Stimulated activated CD4-positive, alpha-beta T cell treated with anti-CD3 and anti-CD28 coated beads, TNF-alpha, amount 100 ng/mL, for 1 hour (primary cell): ENCODE measurements around the gene NEO1.

Experiments used
- DNase-seq, 3 donors: peaks; one replicate each; pipeline ENCODE4 v3.0.0-alpha.2; 2020; ENCODE audit warnings: low read depth in 3 of 3, low spot score in 1 of 3

Gene NEO1

GRCh38 chr15:73051807-73052652, at the start of gene NEO1:
NEO1 (plus strand) TSS chr15:73052463; CDS start chr15:73052676, 213 bp downstream.
- peak; percentile 48 to 74 (median 62) for DNase-seq

GRCh38 chr15:73004462-73004861, 47.8 kb upstream of the NEO1 start:
- DNase-seq = no peak

- no peak for DNase-seq
Observed at GRCh38 chr15:73005032-73005431, 47.2 kb upstream of the NEO1 start.

- DNase-seq = no peak
Observed at GRCh38 chr15:73005446-73005845, 46.8 kb upstream of the NEO1 start.

- no peak for DNase-seq
Observed at GRCh38 chr15:73006523-73006922, 45.7 kb upstream of the NEO1 start.

- no peak for DNase-seq
Observed at GRCh38 chr15:73009066-73010056, 42.9 kb upstream of the NEO1 start.

GRCh38 chr15:73010154-73011152, 41.8 kb upstream of the NEO1 start:
- no peak for DNase-seq

- DNase-seq = no peak
Observed at GRCh38 chr15:73014904-73015303, 37.4 kb upstream of the NEO1 start.

- DNase-seq = no peak
Observed at GRCh38 chr15:73015493-73015892, 36.8 kb upstream of the NEO1 start.

GRCh38 chr15:73017987-73018386, 34.3 kb upstream of the NEO1 start:
- no peak for DNase-seq

GRCh38 chr15:73019154-73019553, 33.1 kb upstream of the NEO1 start:
- no peak for DNase-seq

GRCh38 chr15:73019601-73020146, 32.6 kb upstream of the NEO1 start:
- DNase-seq = no peak

GRCh38 chr15:73021139-73021621, 31.1 kb upstream of the NEO1 start:
- no peak for DNase-seq

GRCh38 chr15:73022161-73022560, 30.1 kb upstream of the NEO1 start:
- no peak for DNase-seq

- DNase-seq = no peak
Observed at GRCh38 chr15:73023071-73023470, 29.2 kb upstream of the NEO1 start.

GRCh38 chr15:73024168-73024567, 28.1 kb upstream of the NEO1 start:
- DNase-seq = no peak

- no peak for DNase-seq
Observed at GRCh38 chr15:73026511-73027054, 25.7 kb upstream of the NEO1 start.

- no peak for DNase-seq
Observed at GRCh38 chr15:73028031-73028430, 24.2 kb upstream of the NEO1 start.

- DNase-seq = no peak
Observed at GRCh38 chr15:73028831-73029451, 23.3 kb upstream of the NEO1 start.
